ENCODE measurements around the gene RBBP6. TPM values are rescaled to one million over a fixed set of nuclear protein-coding genes. Genes with fewer than 3 reads are reported as not detected.

The RBBP6 gene
- total RNA-seq, 4 donors from 2014 or later = 37.1 to 58.4 (median 46.1) TPM

- TF ChIP-seq CTCF (IDR thresholded peaks at IDR 0.05; ENCODE audit: low read depth) = no peak
These were observed 541 bp upstream of the RBBP6 start for GRCh38 chr16:24538756-24539294.

- TF ChIP-seq CTCF (IDR thresholded peaks at IDR 0.05; ENCODE audit: low read depth) = no peak
These were observed 660 bp downstream of the RBBP6 start for GRCh38 chr16:24539850-24540601.

GRCh38 chr16:24540602-24541210 is 1.3 kb downstream of the RBBP6 start:
- TF ChIP-seq CTCF (IDR thresholded peaks at IDR 0.05; ENCODE audit: low read depth) = no peak

- no peak for TF ChIP-seq CTCF (IDR thresholded peaks at IDR 0.05; ENCODE audit: low read depth)
These were observed 2.0 kb downstream of the RBBP6 start for GRCh38 chr16:24541233-24541933.

GRCh38 chr16:24543949-24544348 is 4.6 kb downstream of the RBBP6 start:
- no peak for TF ChIP-seq CTCF (IDR thresholded peaks at IDR 0.05; ENCODE audit: low read depth)

- TF ChIP-seq CTCF (IDR thresholded peaks at IDR 0.05; ENCODE audit: low read depth) = no peak
These were observed 5.3 kb downstream of the RBBP6 start for GRCh38 chr16:24544640-24545039.

GRCh38 chr16:24550295-24550694 is 10.9 kb downstream of the RBBP6 start:
- no peak for TF ChIP-seq CTCF (IDR thresholded peaks at IDR 0.05; ENCODE audit: low read depth)

All from subcutaneous adipose tissue (tissue), 4 donors.